Thoracic aorta (tissue), 2 donors: ENCODE measurements around the gene PLP2. TPM values are rescaled to one million over a fixed set of nuclear protein-coding genes. Genes with fewer than 3 reads are reported as not detected.

Source experiments
- ATAC-seq: fragments of 150-250 bp; one replicate; pipeline ENCODE4 v1.8.0; 2017; ENCODE audit warnings: low read depth; ENCODE audit not compliant: insufficient number of reproducible peaks, low FRiP score
- DNase-seq: peaks from one replicate; pipeline ENCODE4 v3.0.0-alpha.2; 2020; ENCODE audit warnings: low spot score
- H3K27ac ChIP-seq, 2 donors: fragments of 200-600 bp; sonication (generic); 1 replicate in 1 of 2; 2 replicates in 1 of 2; pipeline ENCODE4 v1.5.1; 2016; ENCODE audit warnings: mild to moderate bottlenecking in 2 of 2, moderate library complexity in 2 of 2
- H3K27me3 ChIP-seq: fragments of 200-600 bp; sonication (generic); replicated peaks from 2 replicates; pipeline ENCODE4 v1.6.0; 2016; ENCODE audit warnings: mild to moderate bottlenecking; ENCODE audit not compliant: insufficient read depth
- H3K36me3 ChIP-seq: fragments of 200-600 bp; sonication (generic); one replicate; pipeline ENCODE4 v1.5.1; 2016
- H3K4me1 ChIP-seq, 2 donors: fragments of 200-600 bp; sonication (generic); 1 replicate in 1 of 2; 2 replicates in 1 of 2; pipeline versions ENCODE4 v1.5.1 to v1.6.0; 2016; ENCODE audit warnings: low read depth in 2 of 2, mild to moderate bottlenecking in 1 of 2; ENCODE audit not compliant: control insufficient read depth in 1 of 2
- H3K4me3 ChIP-seq: fragments of 200-600 bp; sonication (generic); 2 replicates; pipeline ENCODE4 v1.5.1; 2016; ENCODE audit warnings: mild to moderate bottlenecking
- H3K9me3 ChIP-seq: fragments of 200-600 bp; sonication (generic); 2 replicates; pipeline ENCODE4 v1.5.1; 2016
- total RNA-seq, 2 donors: library from RNA; depleted of rRNA; stranded (reverse); fragments of >200 nt; gene quantifications; one replicate each; pipeline versions ENCODE4 v1.1.0 to v1.2.3, GENCODE V29; 2016
- TF ChIP-seq, protein P1 (sequence below): fragments of 200-600 bp; sonication (generic); IDR thresholded peaks from one replicate; pipeline ENCODE4 v1.5.1; 2019; ENCODE audit warnings: antibody characterized with exemption

The PLP2 gene
- total RNA-seq, 2 donors from 2014 or later = 90.2 to 101 TPM

DNA sequence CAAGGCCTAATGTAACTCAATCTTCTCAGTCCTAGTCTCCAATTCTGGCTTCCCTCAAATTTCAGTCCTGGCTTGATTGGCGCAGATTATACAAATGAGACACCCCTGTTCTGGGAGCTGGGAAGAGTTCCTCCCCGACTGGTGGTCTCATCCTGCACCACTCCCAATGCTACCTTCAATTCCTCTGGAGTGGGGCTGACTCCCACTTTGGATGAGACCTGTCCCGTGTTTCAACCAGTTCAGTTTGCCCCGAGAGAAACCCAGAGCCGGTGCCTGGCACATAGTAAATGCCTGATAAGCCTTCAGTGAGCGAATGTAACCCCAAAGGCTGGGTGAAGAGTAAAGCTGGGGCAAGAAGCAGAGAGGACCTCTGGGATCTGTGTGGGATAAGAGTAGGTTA is 32.3 kb downstream of the PLP2 start:
- Histone ChIP-seq H3K27me3 (no peaks in the 10 kb centered on the region), H3K4me3 (no peak overlapping the region), H3K27ac (no peak overlapping the region), H3K4me1 (peaks cover 4 to 11% of the 10 kb centered on the region in 2 donors), H3K9me3 (no peaks in the 10 kb centered on the region), H3K36me3 (no peaks in the 10 kb centered on the region)
- no peak for DNase-seq
- TF ChIP-seq, protein P1, sequence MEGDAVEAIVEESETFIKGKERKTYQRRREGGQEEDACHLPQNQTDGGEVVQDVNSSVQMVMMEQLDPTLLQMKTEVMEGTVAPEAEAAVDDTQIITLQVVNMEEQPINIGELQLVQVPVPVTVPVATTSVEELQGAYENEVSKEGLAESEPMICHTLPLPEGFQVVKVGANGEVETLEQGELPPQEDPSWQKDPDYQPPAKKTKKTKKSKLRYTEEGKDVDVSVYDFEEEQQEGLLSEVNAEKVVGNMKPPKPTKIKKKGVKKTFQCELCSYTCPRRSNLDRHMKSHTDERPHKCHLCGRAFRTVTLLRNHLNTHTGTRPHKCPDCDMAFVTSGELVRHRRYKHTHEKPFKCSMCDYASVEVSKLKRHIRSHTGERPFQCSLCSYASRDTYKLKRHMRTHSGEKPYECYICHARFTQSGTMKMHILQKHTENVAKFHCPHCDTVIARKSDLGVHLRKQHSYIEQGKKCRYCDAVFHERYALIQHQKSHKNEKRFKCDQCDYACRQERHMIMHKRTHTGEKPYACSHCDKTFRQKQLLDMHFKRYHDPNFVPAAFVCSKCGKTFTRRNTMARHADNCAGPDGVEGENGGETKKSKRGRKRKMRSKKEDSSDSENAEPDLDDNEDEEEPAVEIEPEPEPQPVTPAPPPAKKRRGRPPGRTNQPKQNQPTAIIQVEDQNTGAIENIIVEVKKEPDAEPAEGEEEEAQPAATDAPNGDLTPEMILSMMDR = no peak
- no peak for ATAC-seq

DNA sequence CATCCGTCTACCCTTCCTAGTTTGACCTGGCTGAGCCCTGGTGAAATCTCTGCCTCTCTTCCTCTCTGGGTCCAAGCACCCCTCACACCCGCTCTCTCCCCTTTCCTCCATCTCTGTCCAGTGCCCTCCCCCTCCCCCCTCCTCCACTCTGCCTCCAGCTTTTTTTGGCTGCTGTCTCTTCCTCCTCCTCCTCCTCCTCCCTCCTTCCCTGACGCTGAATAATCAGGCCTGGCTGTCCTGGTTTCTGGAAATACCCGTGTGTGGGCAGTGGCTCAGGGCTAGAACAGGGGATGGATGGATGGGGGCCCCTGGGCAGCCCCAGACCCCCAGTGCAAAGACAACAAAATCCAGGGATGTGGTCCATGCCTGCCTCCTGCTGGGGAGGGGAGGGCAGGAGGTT is 33.0 kb downstream of the PLP2 start:
- no peaks in the 10 kb centered on the region for H3K36me3 ChIP-seq
- no peak overlapping the region for H3K27ac ChIP-seq
- no peaks in the 10 kb centered on the region for H3K9me3 ChIP-seq
- TF ChIP-seq, protein P1 = no peak
- H3K27me3 ChIP-seq = no peaks in the 10 kb centered on the region
- no peak overlapping the region for H3K4me3 ChIP-seq
- DNase-seq (no peak), ATAC-seq (no peak)
- peaks cover 4 to 8% of the 10 kb centered on the region in 2 donors for H3K4me1 ChIP-seq

DNA sequence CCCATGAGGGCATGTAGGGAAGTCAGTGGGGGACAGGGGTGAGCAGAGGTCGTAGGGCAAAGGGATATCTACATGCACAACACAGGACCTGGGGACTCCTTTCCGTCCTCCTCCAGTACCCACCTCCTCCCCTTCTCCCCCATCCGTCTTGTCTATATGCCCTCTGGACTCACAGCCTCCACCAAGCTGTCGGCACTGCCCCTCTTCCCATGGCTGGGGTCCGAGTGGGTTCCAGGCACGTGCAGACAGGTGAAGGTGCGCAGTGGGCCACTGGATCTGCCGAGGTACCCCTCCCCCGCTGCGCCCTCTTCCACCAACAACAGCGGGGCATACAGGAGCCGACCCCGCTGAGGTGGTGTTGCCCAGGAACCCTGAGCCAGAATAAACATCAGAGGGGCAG is 33.7 kb downstream of the PLP2 start:
- Histone ChIP-seq H3K36me3 (no peaks in the 10 kb centered on the region), H3K27ac (no peak overlapping the region), H3K27me3 (no peaks in the 10 kb centered on the region), H3K4me1 (peaks cover 3 to 5% of the 10 kb centered on the region in 2 donors), H3K9me3 (no peaks in the 10 kb centered on the region), H3K4me3 (no peak overlapping the region)
- ATAC-seq (no peak), DNase-seq (no peak)
- TF ChIP-seq, protein P1 = no peak

DNA sequence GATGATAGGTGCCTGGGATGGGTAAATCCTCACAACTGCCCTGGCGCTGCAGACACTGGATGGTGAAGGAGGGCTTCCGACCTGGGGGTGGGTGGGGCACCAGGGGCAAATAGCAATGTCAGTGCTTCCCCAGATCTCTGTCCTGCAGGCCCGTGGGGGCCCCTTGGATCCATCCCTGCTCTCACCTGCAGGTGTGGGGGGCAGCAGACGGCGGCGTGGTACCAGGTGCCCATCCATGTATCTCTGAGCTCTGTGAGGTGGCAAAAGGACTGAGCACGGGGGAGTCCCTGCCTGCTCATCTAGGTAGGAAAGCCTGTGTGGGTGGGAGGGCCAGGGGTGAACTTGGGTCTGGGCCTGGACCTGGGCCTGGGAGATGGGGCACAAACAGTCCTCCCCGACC is 34.8 kb downstream of the PLP2 start:
- H3K27me3 ChIP-seq = no peaks in the 10 kb centered on the region
- H3K27ac ChIP-seq = no peak overlapping the region
- no peaks in the 10 kb centered on the region for H3K4me1 ChIP-seq
- H3K4me3 ChIP-seq = no peak overlapping the region
- TF ChIP-seq, protein P1 = no peak
- ATAC-seq (no peak), DNase-seq (no peak)
- H3K9me3 ChIP-seq = no peaks in the 10 kb centered on the region
- H3K36me3 ChIP-seq = no peaks in the 10 kb centered on the region

DNA sequence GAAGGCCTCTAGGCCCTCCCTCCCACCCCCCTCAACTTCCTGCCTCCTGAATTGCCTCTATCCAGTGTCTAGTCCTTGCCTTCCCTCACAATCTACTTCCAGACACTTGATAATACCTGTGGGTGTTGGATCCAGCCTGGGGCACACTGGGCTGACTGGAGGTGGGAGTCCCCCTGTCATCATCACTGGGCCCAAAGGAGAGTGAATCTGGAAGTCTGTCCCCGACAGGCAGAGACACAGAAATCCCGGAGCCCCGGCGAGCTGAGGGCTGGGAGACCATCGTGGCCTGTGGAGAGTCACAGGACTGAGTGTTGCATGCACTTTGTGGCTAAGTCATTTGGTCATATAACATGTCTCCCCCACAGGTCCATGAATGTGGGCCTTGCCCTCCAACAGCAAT is 36.7 kb downstream of the PLP2 start:
- no peaks in the 10 kb centered on the region for H3K4me1 ChIP-seq
- DNase-seq (no peak), ATAC-seq (no peak)
- H3K9me3 ChIP-seq = no peaks in the 10 kb centered on the region
- no peaks in the 10 kb centered on the region for H3K27me3 ChIP-seq
- no peak overlapping the region for H3K27ac ChIP-seq
- TF ChIP-seq, protein P1 = no peak
- H3K4me3 ChIP-seq = no peak overlapping the region
- H3K36me3 ChIP-seq = no peaks in the 10 kb centered on the region
